ENCODE data around the gene SH3BP4.

The SH3BP4 gene

DNA sequence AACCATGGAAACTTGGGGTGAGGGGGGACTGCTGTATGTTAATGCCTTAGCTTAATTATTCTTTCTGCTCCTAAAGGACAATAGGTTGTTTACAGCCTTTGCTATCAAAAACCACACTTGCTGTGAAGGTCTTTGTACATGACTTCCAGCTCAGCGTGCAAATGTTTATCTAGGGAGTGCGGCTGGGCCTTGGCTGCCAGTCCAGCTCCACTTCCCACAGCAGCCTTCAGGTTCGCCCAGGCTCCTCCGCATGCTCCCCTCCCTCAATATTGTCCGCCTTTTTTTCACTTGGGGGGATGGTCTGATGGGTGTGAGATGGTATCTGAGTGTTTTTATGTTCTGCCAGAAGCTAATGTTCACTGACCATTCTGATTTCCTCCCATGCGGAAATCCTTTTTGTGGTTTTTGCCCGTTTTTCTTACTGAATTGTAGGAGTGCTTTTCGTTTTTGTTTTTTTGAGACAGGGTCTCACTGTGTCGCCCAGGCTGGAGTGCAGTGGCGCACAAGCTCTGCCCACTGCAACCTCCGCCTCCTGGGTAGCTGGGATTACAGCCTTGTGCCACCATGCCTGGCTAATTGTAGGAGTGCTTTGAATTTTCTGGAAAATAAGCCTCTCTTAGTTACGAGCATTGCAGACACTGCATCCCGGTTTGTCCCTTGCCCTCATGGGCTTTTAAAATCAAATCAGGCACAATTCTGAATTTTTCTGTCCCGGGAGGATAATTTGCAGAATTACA lies 28.8 kb downstream of the SH3BP4 start:
- no peaks in the 10 kb centered on the region for H3K27me3 ChIP-seq (ENCODE audit: control insufficient read depth, low read length)
- TF ChIP-seq, protein P1, sequence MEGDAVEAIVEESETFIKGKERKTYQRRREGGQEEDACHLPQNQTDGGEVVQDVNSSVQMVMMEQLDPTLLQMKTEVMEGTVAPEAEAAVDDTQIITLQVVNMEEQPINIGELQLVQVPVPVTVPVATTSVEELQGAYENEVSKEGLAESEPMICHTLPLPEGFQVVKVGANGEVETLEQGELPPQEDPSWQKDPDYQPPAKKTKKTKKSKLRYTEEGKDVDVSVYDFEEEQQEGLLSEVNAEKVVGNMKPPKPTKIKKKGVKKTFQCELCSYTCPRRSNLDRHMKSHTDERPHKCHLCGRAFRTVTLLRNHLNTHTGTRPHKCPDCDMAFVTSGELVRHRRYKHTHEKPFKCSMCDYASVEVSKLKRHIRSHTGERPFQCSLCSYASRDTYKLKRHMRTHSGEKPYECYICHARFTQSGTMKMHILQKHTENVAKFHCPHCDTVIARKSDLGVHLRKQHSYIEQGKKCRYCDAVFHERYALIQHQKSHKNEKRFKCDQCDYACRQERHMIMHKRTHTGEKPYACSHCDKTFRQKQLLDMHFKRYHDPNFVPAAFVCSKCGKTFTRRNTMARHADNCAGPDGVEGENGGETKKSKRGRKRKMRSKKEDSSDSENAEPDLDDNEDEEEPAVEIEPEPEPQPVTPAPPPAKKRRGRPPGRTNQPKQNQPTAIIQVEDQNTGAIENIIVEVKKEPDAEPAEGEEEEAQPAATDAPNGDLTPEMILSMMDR (IDR thresholded peaks at IDR 0.05; ENCODE audit: low read depth, low read length, poor library complexity, severe bottlenecking) = no peak
- no peak for TF ChIP-seq EZH2phosphoT487 (IDR thresholded peaks at IDR 0.05; ENCODE audit: borderline replicate concordance, low read length)
- no peak overlapping the region for H3K4me3 ChIP-seq (ENCODE audit: low read length)
- no peak overlapping the region for H3K27ac ChIP-seq (ENCODE audit: low read depth, low read length)
- no peak overlapping the region for H3K4me2 ChIP-seq (ENCODE audit: low read length)
- no peaks in the 10 kb centered on the region for H3K9me2 ChIP-seq (replicated peaks; ENCODE audit: control insufficient read depth, low read length)
- no peaks in the 10 kb centered on the region for H3K4me1 ChIP-seq (ENCODE audit: control insufficient read depth, low read length)
- H4K20me1 ChIP-seq (ENCODE audit: control insufficient read depth, insufficient read depth, low read depth, low read length) = no peaks in the 10 kb centered on the region
- no peaks in the 10 kb centered on the region; the same call in 1 of the 2 replicates for H3K9me3 ChIP-seq (ENCODE audit: control insufficient read depth, insufficient read depth, low read length)
- H3K79me2 ChIP-seq (ENCODE audit: control insufficient read depth, low read length) = no peaks in the 10 kb centered on the region
- H3K36me3 ChIP-seq (ENCODE audit: control insufficient read depth, low read length) = no peaks in the 10 kb centered on the region
- H3F3A ChIP-seq (ENCODE audit: control insufficient read depth, insufficient read depth) = no peaks in the 10 kb centered on the region

DNA sequence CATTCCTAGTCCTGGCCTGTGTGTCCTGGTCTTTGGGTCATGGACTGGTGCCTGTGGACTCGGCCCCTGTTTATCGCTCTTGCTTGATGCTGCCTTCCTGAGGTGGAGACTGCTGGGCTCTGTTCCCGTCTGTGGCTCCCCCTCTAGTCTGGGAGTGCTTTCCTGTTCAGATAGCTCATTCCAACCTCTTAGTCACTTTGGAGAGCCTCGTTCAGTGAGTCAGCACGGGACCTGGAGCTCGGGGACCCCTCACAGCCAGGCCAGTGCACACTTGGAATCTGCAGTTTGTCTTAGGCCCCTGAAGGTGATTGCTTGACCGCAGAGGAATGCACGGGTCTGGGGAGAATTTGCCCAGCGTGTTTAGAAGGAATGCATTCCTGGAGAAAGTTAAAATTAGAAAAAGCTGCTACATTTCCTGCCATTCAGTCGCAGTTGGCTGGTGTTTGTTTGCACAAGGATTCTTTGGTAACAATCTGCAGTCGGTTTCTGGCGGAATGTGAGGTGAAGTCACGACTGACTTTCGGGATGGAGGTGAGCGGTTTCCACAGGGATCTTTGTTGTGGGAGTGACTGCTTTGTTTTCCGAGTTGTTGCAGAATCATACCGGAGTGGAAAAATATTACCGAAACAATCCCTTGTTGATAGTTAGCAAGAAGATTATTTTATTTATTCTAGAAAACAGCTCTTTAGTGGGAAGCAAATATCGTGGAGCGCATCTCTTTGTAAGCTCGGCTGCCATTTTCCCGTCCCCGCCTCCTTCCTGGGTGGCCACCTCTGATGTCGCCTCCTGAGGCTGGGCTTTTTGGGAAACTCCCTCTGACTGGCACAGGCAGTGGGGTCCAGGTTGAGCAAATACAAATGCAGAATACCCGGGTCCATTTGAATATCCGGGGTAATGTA lies 29.6 kb downstream of the SH3BP4 start:
- Histone ChIP-seq H3F3A (ENCODE audit: control insufficient read depth, insufficient read depth) (no peaks in the 10 kb centered on the region), H3K4me2 (ENCODE audit: low read length) (no peak overlapping the region), H3K4me1 (ENCODE audit: control insufficient read depth, low read length) (no peaks in the 10 kb centered on the region), H3K9me3 (ENCODE audit: control insufficient read depth, insufficient read depth, low read length) (no peaks in the 10 kb centered on the region; the same call in 1 of the 2 replicates), H3K9me2 (replicated peaks; ENCODE audit: control insufficient read depth, low read length) (no peaks in the 10 kb centered on the region), H3K4me3 (ENCODE audit: low read length) (no peak overlapping the region), H3K79me2 (ENCODE audit: control insufficient read depth, low read length) (no peaks in the 10 kb centered on the region), H3K27me3 (ENCODE audit: control insufficient read depth, low read length) (no peaks in the 10 kb centered on the region), H3K36me3 (ENCODE audit: control insufficient read depth, low read length) (no peaks in the 10 kb centered on the region), H3K27ac (ENCODE audit: low read depth, low read length) (no peak overlapping the region), H4K20me1 (ENCODE audit: control insufficient read depth, insufficient read depth, low read depth, low read length) (no peaks in the 10 kb centered on the region)
- TF ChIP-seq EZH2phosphoT487 (IDR thresholded peaks at IDR 0.05; ENCODE audit: borderline replicate concordance, low read length) = no peak

DNA sequence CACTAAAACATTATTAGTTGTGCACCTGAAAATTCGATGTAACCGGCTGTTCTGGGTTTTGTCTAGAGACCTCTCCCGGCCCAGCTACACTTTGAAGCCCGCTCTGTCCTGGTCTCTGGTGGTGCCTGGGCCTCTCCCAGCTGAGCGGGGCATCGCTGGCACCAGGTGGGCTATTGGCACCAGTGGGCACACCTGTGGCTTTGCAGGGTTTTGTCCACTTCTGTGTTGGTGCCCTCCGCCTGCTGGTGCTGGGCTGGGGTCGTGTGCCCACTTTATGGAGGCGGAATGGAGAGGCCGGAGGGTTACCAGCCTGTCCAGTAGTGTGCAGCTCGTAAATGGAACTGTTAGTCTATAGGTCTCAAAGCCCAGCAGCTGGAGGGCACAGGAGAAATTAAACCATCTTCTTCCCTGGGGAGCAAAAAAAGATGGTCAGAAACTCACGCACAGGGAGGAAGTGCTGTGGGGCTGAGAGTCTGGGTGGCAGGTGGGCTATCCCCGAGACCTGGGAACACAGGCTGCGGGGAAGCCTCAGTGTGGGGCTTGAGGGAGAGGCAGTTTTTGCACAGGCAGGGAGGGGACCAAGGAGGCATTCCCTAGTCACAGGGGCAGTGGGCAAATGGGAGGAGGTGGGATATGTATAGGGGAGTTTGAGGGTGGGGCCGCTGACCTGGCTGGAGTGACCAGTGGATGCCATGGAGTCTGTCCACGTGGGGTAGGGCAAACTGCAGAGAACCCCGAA lies 30.4 kb downstream of the SH3BP4 start:
- Histone ChIP-seq H3K4me3 (ENCODE audit: low read length) (no peak overlapping the region), H3K27ac (ENCODE audit: low read depth, low read length) (no peak overlapping the region), H3K4me1 (ENCODE audit: control insufficient read depth, low read length) (no peaks in the 10 kb centered on the region), H3F3A (ENCODE audit: control insufficient read depth, insufficient read depth) (no peaks in the 10 kb centered on the region), H3K27me3 (ENCODE audit: control insufficient read depth, low read length) (no peaks in the 10 kb centered on the region), H3K36me3 (ENCODE audit: control insufficient read depth, low read length) (no peaks in the 10 kb centered on the region), H3K9me3 (ENCODE audit: control insufficient read depth, insufficient read depth, low read length) (no peaks in the 10 kb centered on the region; the same call in 1 of the 2 replicates), H3K79me2 (ENCODE audit: control insufficient read depth, low read length) (no peaks in the 10 kb centered on the region), H4K20me1 (ENCODE audit: control insufficient read depth, insufficient read depth, low read depth, low read length) (no peaks in the 10 kb centered on the region), H3K4me2 (ENCODE audit: low read length) (no peak overlapping the region), H3K9me2 (replicated peaks; ENCODE audit: control insufficient read depth, low read length) (no peaks in the 10 kb centered on the region)
- no peak for TF ChIP-seq EZH2phosphoT487 (IDR thresholded peaks at IDR 0.05; ENCODE audit: borderline replicate concordance, low read length)
- TF ChIP-seq, protein P1 (IDR thresholded peaks at IDR 0.05; ENCODE audit: low read depth, low read length, poor library complexity, severe bottlenecking) = no peak
